OCI-LY3 (cell line): Measurements from ENCODE around the gene RPN2.

Source experiments
- EZH2phosphoT487 ChIP-seq: fragments of 200-600 bp; shearing (Covaris generic); IDR thresholded peaks from 2 replicates; pipeline ENCODE4 v1.6.1; 2018; ENCODE audit warnings: antibody characterized with exemption, mixed run types, low read depth
- TF ChIP-seq, protein P1 (sequence below): fragments of 200-600, 300-600 bp; sonication (generic); IDR thresholded peaks from 2 replicates; pipeline ENCODE4 v1.5.1; 2014; ENCODE audit warnings: antibody characterized with exemption, low read length, low read depth

DNA sequence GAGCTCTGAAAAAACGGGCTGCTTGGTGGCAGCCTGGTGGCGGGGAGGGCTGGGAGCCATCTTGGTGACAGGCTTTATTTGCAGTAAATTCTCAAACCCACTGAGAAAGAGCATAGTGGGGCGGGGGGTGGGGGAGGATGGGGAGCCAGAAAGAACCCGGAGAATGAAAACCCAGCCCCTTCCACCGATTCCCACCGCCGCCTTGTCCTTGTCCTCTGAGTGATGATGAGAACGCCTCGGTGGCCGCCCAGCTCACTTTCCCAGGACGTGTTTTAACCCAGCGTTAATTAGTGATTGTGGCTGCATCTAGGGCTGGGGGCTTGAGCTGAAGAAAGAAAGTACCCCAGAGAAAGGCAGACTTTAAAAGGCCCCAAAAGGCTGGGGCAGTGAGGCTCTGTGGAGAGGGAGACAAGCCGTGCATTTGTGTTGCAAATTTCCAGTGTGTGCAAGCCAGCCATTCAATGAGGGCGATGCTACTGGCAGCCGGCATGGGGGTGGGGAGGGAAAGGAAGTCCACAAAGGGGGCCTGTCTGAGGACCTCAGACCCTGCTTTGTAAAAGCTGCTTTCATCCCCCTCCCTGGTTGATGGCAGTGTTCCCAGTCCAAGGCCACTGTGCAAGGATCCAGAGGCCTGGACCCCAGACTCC lies 88.7 kb downstream of the RPN2 start:
- TF ChIP-seq, protein P1, sequence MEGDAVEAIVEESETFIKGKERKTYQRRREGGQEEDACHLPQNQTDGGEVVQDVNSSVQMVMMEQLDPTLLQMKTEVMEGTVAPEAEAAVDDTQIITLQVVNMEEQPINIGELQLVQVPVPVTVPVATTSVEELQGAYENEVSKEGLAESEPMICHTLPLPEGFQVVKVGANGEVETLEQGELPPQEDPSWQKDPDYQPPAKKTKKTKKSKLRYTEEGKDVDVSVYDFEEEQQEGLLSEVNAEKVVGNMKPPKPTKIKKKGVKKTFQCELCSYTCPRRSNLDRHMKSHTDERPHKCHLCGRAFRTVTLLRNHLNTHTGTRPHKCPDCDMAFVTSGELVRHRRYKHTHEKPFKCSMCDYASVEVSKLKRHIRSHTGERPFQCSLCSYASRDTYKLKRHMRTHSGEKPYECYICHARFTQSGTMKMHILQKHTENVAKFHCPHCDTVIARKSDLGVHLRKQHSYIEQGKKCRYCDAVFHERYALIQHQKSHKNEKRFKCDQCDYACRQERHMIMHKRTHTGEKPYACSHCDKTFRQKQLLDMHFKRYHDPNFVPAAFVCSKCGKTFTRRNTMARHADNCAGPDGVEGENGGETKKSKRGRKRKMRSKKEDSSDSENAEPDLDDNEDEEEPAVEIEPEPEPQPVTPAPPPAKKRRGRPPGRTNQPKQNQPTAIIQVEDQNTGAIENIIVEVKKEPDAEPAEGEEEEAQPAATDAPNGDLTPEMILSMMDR = no peak
- TF ChIP-seq EZH2phosphoT487 = no peak
